Lower leg skin (tissue), 3 donors: ENCODE results near the gene CSTF1.

ENCODE experiments used
- CTCF ChIP-seq, 3 donors: fragments of 450-650 bp; IDR thresholded peaks; one replicate each; pipeline ENCODE4 v1.5.1; 2016; ENCODE audit warnings: antibody characterized with exemption in 3 of 3, mild to moderate bottlenecking in 3 of 3, moderate library complexity in 2 of 3
- POLR2A ChIP-seq, 2 donors: fragments of 450-650 bp; IDR thresholded peaks; one replicate each; pipeline ENCODE4 v1.6.1; 2016 to 2017; ENCODE audit warnings: antibody characterized with exemption in 2 of 2, mild to moderate bottlenecking in 1 of 2, moderate library complexity in 1 of 2

- TF ChIP-seq CTCF (IDR thresholded peaks at IDR 0.05) (no peak), POLR2A (IDR thresholded peaks at IDR 0.05) (no peak)
These were observed 6.2 kb upstream of the CSTF1 start for GRCh38 chr20:56386219-56386618.
